ENCODE results near the gene NFATC3.

- TF ChIP-seq POLR2A (IDR thresholded peaks at IDR 0.05): no peak
- no peak for TF ChIP-seq CTCF (IDR thresholded peaks at IDR 0.05)
These were observed 103.0 kb downstream of the NFATC3 start for GRCh38 chr16:68188170-68188569.
